Pancreas (tissue), 10 donors: ENCODE measurements around the gene PDZD2. TPM values are rescaled to one million over a fixed set of nuclear protein-coding genes. Genes with fewer than 3 reads are reported as not detected.

Experiments used
- ATAC-seq, 4 donors: fragments of 200-7000 bp; cut with Tn5 transposase; one replicate each; pipeline versions ENCODE4 v1.8.0 to v1.9.1; 2020; ENCODE audit warnings: mild to moderate bottlenecking in 4 of 4, moderate library complexity in 4 of 4
- DNase-seq, 6 donors: peaks; one replicate each; pipeline ENCODE4 v3.0.0-alpha.2; 2020
- FAIRE-seq: peaks from 2 replicates; lab custom pipeline; 2012; peaks lifted over from hg19 to GRCh38; lab: Jason Lieb, UNC
- H3K27ac ChIP-seq, 4 donors: fragments of 200-600 bp; sonication (generic); 1 replicate in 3 of 4; 2 replicates in 1 of 4; pipeline versions ENCODE4 v1.5.0 to v1.8.0; 2020
- H3K27me3 ChIP-seq, 4 donors: fragments of 200-600 bp; one replicate each; pipeline ENCODE4 v1.8.0; 2021
- H3K36me3 ChIP-seq, 3 donors: fragments of 200-600 bp; sonication (generic) in 1 of 3; one replicate each; pipeline versions ENCODE4 v1.5.0 to v1.8.0; 2020 to 2021
- H3K4me1 ChIP-seq, 3 donors: fragments of 200-600 bp; one replicate each; pipeline ENCODE4 v1.8.0; 2021
- H3K4me3 ChIP-seq, 4 donors: fragments of 200-600 bp; sonication (generic) in 2 of 4; one replicate each; pipeline versions ENCODE4 v1.5.0 to v1.8.0; 2020 to 2021
- H3K9me3 ChIP-seq, 4 donors: fragments of 200-600 bp; one replicate each; pipeline ENCODE4 v1.8.0; 2021
- WGBS, 2 donors: extraction: QIAGEN DNeasy Blood & Tissue Kit; methylation state at CpG; one replicate each; pipeline ENCODE4 v1.1.7; 2013; 5-methylcytosine and 5-hydroxymethylcytosine counted together
- intact Hi-C, 3 donors: fragments of 100-400 bp; cut with DNase I; formaldehyde crosslinking; loops; one replicate each; pipeline versions ENCODE4 v1.11.1 to v1.14.2; 2022
- polyA plus RNA-seq, 2 donors: library from polyadenylated mRNA; stranded (reverse); fragments of 200-250 nt; gene quantifications; one replicate each; pipeline ENCODE4 v1.2.3, GENCODE V29; 2013
- total RNA-seq, 6 donors: library from RNA; stranded (reverse); fragmentation: NEBNext Ultra II Directional in 4 of 6; extraction: Animal tissue kit (Norgen Biotek cat#: 25700) in 4 of 6; gene quantifications; one replicate each; pipeline versions ENCODE4 v1.2.1 to v1.2.4, GENCODE V29; 2021 to 2023
- TF ChIP-seq, protein P1 (sequence below), 4 donors: fragments of 200-600 bp; sonication (generic) in 3 of 4; IDR thresholded peaks; one replicate each; pipeline versions ENCODE4 v1.5.0 to v1.8.0; 2021; ENCODE audit warnings: antibody characterized with exemption in 4 of 4
- donor health status: healthy with polysubstance abuse.
- donor health status: DM: no; HTN: no; CAD: no; lungs with moderate emphysema.
- donor health status: DM: no; HTN: no; CAD: no.
- donor health status: control.
- donor health status: control.
- donor health status: Bipolar disorder and iron deficiency.
- donor health status: DM: yes; HTN: yes; CAD: no.
- donor health status: DM: no; HTN: no; CAD: no.
- donor health status: DM: no; HTN: no; CAD: no.
- donor health status: DM: yes; HTN: yes; CAD: no.

The PDZD2 gene
- total and polyA plus RNA-seq, 8 donors: 1.4 to 4.5 (median 3.3) TPM

GRCh38 chr5:31982621-31983020 lies 343.7 kb downstream of the PDZD2 start:
- FAIRE-seq (no peak), ATAC-seq (no peak), DNase-seq (no peak)
- H3K36me3 ChIP-seq: no peaks in the 10 kb centered on the region
- no peaks in the 10 kb centered on the region for H3K9me3 ChIP-seq
- H3K4me1 ChIP-seq: no peaks in the 10 kb centered on the region
- TF ChIP-seq, protein P1, sequence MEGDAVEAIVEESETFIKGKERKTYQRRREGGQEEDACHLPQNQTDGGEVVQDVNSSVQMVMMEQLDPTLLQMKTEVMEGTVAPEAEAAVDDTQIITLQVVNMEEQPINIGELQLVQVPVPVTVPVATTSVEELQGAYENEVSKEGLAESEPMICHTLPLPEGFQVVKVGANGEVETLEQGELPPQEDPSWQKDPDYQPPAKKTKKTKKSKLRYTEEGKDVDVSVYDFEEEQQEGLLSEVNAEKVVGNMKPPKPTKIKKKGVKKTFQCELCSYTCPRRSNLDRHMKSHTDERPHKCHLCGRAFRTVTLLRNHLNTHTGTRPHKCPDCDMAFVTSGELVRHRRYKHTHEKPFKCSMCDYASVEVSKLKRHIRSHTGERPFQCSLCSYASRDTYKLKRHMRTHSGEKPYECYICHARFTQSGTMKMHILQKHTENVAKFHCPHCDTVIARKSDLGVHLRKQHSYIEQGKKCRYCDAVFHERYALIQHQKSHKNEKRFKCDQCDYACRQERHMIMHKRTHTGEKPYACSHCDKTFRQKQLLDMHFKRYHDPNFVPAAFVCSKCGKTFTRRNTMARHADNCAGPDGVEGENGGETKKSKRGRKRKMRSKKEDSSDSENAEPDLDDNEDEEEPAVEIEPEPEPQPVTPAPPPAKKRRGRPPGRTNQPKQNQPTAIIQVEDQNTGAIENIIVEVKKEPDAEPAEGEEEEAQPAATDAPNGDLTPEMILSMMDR (IDR thresholded peaks at IDR 0.05): no peak
- H3K4me3 ChIP-seq: no peak overlapping the region
- H3K27ac ChIP-seq: no peak overlapping the region
- intact Hi-C loops: no loop called here
- WGBS, 2 donors: 69 to 87% methylated on average over 2 of the region's 2 CpGs
- H3K27me3 ChIP-seq: no peaks in the 10 kb centered on the region

GRCh38 chr5:31983851-31984250 lies 344.9 kb downstream of the PDZD2 start:
- H3K27me3 ChIP-seq: no peaks in the 10 kb centered on the region
- no peak for ATAC-seq
- 46 to 59% methylated on average over 4 of the region's 4 CpGs for WGBS, 2 donors
- no peaks in the 10 kb centered on the region for H3K36me3 ChIP-seq
- no peaks in the 10 kb centered on the region for H3K9me3 ChIP-seq
- no peak for FAIRE-seq
- no peak overlapping the region for H3K27ac ChIP-seq
- no peak for DNase-seq
- H3K4me3 ChIP-seq: no peak overlapping the region
- H3K4me1 ChIP-seq: no peaks in the 10 kb centered on the region
- TF ChIP-seq, protein P1 (IDR thresholded peaks at IDR 0.05): no peak
- intact Hi-C loops: no loop called here

DNA sequence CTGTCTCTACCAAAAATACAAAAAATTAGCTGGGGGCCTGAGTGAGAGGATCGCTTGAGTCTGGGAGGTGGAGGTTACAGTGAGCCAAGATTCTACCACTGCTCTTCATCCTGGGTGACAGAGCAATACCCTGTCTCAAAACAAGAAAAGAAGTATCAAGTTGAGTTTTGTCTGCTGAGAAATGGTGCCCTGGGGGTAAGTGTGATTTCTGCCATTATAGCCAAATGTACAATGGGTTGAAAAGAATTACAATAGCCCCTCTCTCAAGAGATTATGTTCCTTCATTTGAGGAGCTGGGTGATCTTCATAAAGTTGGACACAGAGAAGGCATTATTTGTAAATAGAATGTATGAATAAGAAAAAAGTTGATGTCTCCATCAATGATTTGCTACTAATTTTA lies 345.8 kb downstream of the PDZD2 start:
- Histone ChIP-seq H3K27ac (no peak overlapping the region), H3K4me3 (no peak overlapping the region), H3K4me1 (no peaks in the 10 kb centered on the region), H3K27me3 (no peaks in the 10 kb centered on the region), H3K9me3 (no peaks in the 10 kb centered on the region), H3K36me3 (no peaks in the 10 kb centered on the region)
- ATAC-seq (no peak), DNase-seq (no peak), FAIRE-seq (no peak)
- TF ChIP-seq, protein P1 (IDR thresholded peaks at IDR 0.05): no peak
- intact Hi-C loops: no loop called here
- 0 to 68% methylated on average over 1 of the region's 1 CpG for WGBS, 2 donors

GRCh38 chr5:31986101-31986500 lies 347.2 kb downstream of the PDZD2 start:
- FAIRE-seq: no peak
- Histone ChIP-seq H3K4me3 (no peak overlapping the region), H3K4me1 (no peaks in the 10 kb centered on the region), H3K9me3 (no peaks in the 10 kb centered on the region), H3K27ac (no peak overlapping the region), H3K36me3 (no peaks in the 10 kb centered on the region), H3K27me3 (no peaks in the 10 kb centered on the region)
- no peak for DNase-seq
- 73 to 78% methylated on average over 5 of the region's 5 CpGs for WGBS, 2 donors
- TF ChIP-seq, protein P1 (IDR thresholded peaks at IDR 0.05): no peak
- intact Hi-C loops: no loop called here
- ATAC-seq: no peak

DNA sequence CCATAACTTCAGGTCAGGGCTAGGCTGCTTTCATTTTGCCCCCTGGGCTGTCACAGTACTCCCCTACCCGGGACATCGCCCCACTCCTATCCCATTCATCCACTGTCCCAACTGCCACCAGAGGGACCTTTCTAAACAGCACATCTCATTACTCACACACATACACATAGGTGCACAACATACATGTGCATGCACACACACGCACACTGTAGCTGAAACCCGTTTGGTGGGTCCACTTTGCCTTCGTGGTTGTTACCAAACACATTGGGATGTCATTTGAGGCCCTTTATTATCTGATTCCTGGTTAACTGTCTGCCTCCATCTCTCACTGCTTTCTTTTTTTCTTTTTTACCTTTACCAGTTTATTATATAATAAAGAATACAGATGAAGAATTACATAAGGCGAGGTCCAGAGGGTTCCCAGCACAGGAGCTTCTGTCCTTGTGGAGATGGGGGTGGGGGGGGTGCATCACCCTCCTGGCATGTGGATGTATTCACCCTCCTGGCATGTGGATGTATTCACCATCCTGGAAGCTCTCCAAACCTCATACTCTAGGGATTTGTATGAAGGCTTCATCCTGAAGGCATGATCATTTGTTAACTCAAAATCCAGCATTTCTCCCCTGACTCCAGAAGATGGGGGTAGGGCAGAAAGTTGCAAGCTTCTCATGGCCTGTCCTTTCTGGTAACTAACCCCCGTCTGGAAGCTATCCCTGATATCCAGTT lies 349.2 kb downstream of the PDZD2 start:
- TF ChIP-seq, protein P1 (IDR thresholded peaks at IDR 0.05): no peak
- ATAC-seq (peak in 1 of 4 donors; percentile 16), DNase-seq (no peak), FAIRE-seq (no peak)
- WGBS, 2 donors: 69 to 82% methylated on average over 7 of the region's 7 CpGs
- intact Hi-C loops: no loop called here
- Histone ChIP-seq H3K27ac (no peak overlapping the region), H3K27me3 (no peaks in the 10 kb centered on the region), H3K4me1 (no peaks in the 10 kb centered on the region), H3K9me3 (no peaks in the 10 kb centered on the region), H3K4me3 (no peak overlapping the region), H3K36me3 (no peaks in the 10 kb centered on the region)
